ENCODE data around the gene C19orf33.

C19orf33 gene

GRCh38 chr19:38277549-38277948 is 26.5 kb upstream of the C19orf33 start:
- no peak overlapping the region for H3K4me3 ChIP-seq (ENCODE audit: low read length, poor library complexity, severe bottlenecking)
- H3K9ac ChIP-seq (ENCODE audit: low read depth, low read length, poor library complexity, severe bottlenecking), result no peak overlapping the region
- TF ChIP-seq, protein P1, sequence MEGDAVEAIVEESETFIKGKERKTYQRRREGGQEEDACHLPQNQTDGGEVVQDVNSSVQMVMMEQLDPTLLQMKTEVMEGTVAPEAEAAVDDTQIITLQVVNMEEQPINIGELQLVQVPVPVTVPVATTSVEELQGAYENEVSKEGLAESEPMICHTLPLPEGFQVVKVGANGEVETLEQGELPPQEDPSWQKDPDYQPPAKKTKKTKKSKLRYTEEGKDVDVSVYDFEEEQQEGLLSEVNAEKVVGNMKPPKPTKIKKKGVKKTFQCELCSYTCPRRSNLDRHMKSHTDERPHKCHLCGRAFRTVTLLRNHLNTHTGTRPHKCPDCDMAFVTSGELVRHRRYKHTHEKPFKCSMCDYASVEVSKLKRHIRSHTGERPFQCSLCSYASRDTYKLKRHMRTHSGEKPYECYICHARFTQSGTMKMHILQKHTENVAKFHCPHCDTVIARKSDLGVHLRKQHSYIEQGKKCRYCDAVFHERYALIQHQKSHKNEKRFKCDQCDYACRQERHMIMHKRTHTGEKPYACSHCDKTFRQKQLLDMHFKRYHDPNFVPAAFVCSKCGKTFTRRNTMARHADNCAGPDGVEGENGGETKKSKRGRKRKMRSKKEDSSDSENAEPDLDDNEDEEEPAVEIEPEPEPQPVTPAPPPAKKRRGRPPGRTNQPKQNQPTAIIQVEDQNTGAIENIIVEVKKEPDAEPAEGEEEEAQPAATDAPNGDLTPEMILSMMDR (conservative IDR thresholded peaks at IDR 0.05; ENCODE audit: low read length), result no peak
- TF ChIP-seq EZH2phosphoT487 (IDR thresholded peaks at IDR 0.05; ENCODE audit: borderline replicate concordance), result no peak
- H4K20me1 ChIP-seq (ENCODE audit: insufficient read depth, low read length, poor library complexity, severe bottlenecking), result peaks cover 27% of the 10 kb centered on the region
- H3K4me1 ChIP-seq (ENCODE audit: insufficient read depth, low read length, poor library complexity, severe bottlenecking), result peaks cover 18% of the 10 kb centered on the region
- H3K27me3 ChIP-seq (ENCODE audit: insufficient read depth, low read length, poor library complexity, severe bottlenecking), result no peaks in the 10 kb centered on the region
- peaks cover 90% of the 10 kb centered on the region for H3K79me2 ChIP-seq (ENCODE audit: insufficient read depth, low read length)
- no peaks in the 10 kb centered on the region for H3K9me2 ChIP-seq (replicated peaks; ENCODE audit: low read depth, low read length)
- H3K4me2 ChIP-seq (ENCODE audit: low read depth, low read length, poor library complexity, severe bottlenecking), result no peak overlapping the region
- peaks cover 14% of the 10 kb centered on the region; the same call in 1 of the 2 replicates for H3K36me3 ChIP-seq (ENCODE audit: insufficient read depth, low read length)
- no peaks in the 10 kb centered on the region for H3K9me3 ChIP-seq (ENCODE audit: insufficient read depth, low read depth, low read length)
- H2AFZ ChIP-seq (ENCODE audit: low read length), result no peak overlapping the region
- H3F3A ChIP-seq (ENCODE audit: low read depth), result no peaks in the 10 kb centered on the region

DNA sequence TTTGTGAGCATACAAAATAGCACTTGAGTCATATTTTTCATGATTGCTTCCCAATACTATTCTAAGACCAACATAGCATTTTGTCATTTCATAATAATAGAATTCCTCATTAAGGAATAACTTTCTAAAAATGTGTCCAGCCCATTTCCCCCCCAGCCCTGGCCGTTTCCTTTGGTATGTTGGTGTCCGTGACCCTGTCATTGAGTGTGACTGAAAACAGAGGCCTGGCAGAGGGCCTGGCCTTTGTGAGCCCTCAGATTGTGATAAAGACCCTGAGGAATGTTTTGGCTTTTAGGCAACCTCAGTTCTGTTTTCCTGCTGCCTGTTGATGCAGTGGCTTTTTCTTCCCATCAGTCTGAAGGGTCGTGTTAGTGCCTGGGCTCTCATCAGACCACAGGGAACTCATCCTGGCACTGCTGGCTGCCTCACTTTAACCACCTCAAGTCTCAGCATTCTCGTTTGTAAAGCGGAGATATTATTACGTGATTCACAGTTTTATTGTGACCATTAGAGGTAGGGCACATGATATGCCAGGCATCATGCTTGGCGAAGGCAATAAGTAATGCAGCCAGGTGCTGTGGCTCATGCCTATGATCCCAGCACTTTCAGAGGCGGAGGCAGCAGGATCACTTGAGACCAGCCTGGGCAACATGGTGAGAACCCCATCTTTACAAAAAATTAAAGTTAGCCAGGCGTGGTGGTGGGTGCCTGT is 25.9 kb upstream of the C19orf33 start:
- Histone ChIP-seq H4K20me1 (ENCODE audit: insufficient read depth, low read length, poor library complexity, severe bottlenecking) (peaks cover 26% of the 10 kb centered on the region), H3K4me1 (ENCODE audit: insufficient read depth, low read length, poor library complexity, severe bottlenecking) (peaks cover 20% of the 10 kb centered on the region), H3K9me2 (replicated peaks; ENCODE audit: low read depth, low read length) (no peaks in the 10 kb centered on the region), H3K9ac (ENCODE audit: low read depth, low read length, poor library complexity, severe bottlenecking) (no peak overlapping the region), H3K4me3 (ENCODE audit: low read length, poor library complexity, severe bottlenecking) (no peak overlapping the region), H3K36me3 (ENCODE audit: insufficient read depth, low read length) (peaks cover 14% of the 10 kb centered on the region; the same call in 1 of the 2 replicates), H3K79me2 (ENCODE audit: insufficient read depth, low read length) (peaks cover 92% of the 10 kb centered on the region), H3F3A (ENCODE audit: low read depth) (no peaks in the 10 kb centered on the region), H3K9me3 (ENCODE audit: insufficient read depth, low read depth, low read length) (no peaks in the 10 kb centered on the region), H3K4me2 (ENCODE audit: low read depth, low read length, poor library complexity, severe bottlenecking) (no peak overlapping the region), H3K27me3 (ENCODE audit: insufficient read depth, low read length, poor library complexity, severe bottlenecking) (no peaks in the 10 kb centered on the region), H2AFZ (ENCODE audit: low read length) (no peak overlapping the region)
- no peak for TF ChIP-seq EZH2phosphoT487 (IDR thresholded peaks at IDR 0.05; ENCODE audit: borderline replicate concordance)
- TF ChIP-seq, protein P1 (conservative IDR thresholded peaks at IDR 0.05; ENCODE audit: low read length), result no peak

- Histone ChIP-seq H3K9me3 (ENCODE audit: insufficient read depth, low read depth, low read length) (no peaks in the 10 kb centered on the region), H3F3A (ENCODE audit: low read depth) (no peaks in the 10 kb centered on the region), H3K4me1 (ENCODE audit: insufficient read depth, low read length, poor library complexity, severe bottlenecking) (peaks cover 20% of the 10 kb centered on the region), H3K4me3 (ENCODE audit: low read length, poor library complexity, severe bottlenecking) (no peak overlapping the region), H3K79me2 (ENCODE audit: insufficient read depth, low read length) (peaks cover 91% of the 10 kb centered on the region), H2AFZ (ENCODE audit: low read length) (no peak overlapping the region), H4K20me1 (ENCODE audit: insufficient read depth, low read length, poor library complexity, severe bottlenecking) (peaks cover 26% of the 10 kb centered on the region), H3K4me2 (ENCODE audit: low read depth, low read length, poor library complexity, severe bottlenecking) (no peak overlapping the region), H3K27me3 (ENCODE audit: insufficient read depth, low read length, poor library complexity, severe bottlenecking) (no peaks in the 10 kb centered on the region), H3K36me3 (ENCODE audit: insufficient read depth, low read length) (peaks cover 14% of the 10 kb centered on the region; the same call in 1 of the 2 replicates), H3K9ac (ENCODE audit: low read depth, low read length, poor library complexity, severe bottlenecking) (no peak overlapping the region), H3K9me2 (replicated peaks; ENCODE audit: low read depth, low read length) (no peaks in the 10 kb centered on the region)
- TF ChIP-seq, protein P1 (conservative IDR thresholded peaks at IDR 0.05; ENCODE audit: low read length), result no peak
- TF ChIP-seq EZH2phosphoT487 (IDR thresholded peaks at IDR 0.05; ENCODE audit: borderline replicate concordance), result no peak
Measured at GRCh38 chr19:38278751-38279150, 25.3 kb upstream of the C19orf33 start.
